HepG2 (cell line): ENCODE measurements around the gene CXADR. TPM values are rescaled to one million over a fixed set of nuclear protein-coding genes. Genes with fewer than 3 reads are reported as not detected.

Experiments
- ATAC-seq: fragments of 200-7000 bp; cut with Tn5 transposase; 3 replicates; pipeline ENCODE4 v1.9.1; 2020; ENCODE audit warnings: mild to moderate bottlenecking, moderate library complexity
- BruUV-seq: library from RNA; stranded (reverse); fragments of 400-500 nt; replicated peaks from 2 replicates; lab custom pipeline; 2021; lab: Mats Ljungman, UMichigan
- CTCF ChIA-PET: fragments of 300-600 bp; formaldehyde crosslinking; extraction: SDS; loops from one replicate; lab custom pipeline; 2021; ENCODE audit warnings: low total read pairs, inconsistent platforms, low intra/inter-chr PET ratio; lab: Yijun Ruan, JAX
- POLR2A ChIA-PET: fragments of 350-600 bp; sonication (Branson Sonifier 250); formaldehyde crosslinking; loops from one replicate; lab custom pipeline; 2020; ENCODE audit warnings: antibody characterized with exemption, inconsistent platforms; lab: Yijun Ruan, JAX
- DNase-seq: peaks from one replicate; pipeline ENCODE4 v3.0.0-alpha.2; 2015; ENCODE audit warnings: low spot score
- FAIRE-seq: peaks from 3 replicates; lab custom pipeline; 2011; peaks lifted over from hg19 to GRCh38; lab: Jason Lieb, UNC
- H2AFZ ChIP-seq: one replicate; pipeline ENCODE4 v1.6.1; 2011; ENCODE audit warnings: low read length, inconsistent platforms
- H3K27ac ChIP-seq: fragments of 300-600 bp; 3 replicates; pipeline ENCODE4 v1.8.0; 2011; ENCODE audit warnings: mixed run types, mild to moderate bottlenecking, mixed read lengths, low read length, inconsistent platforms; ENCODE audit not compliant: insufficient read depth; ENCODE audit errors: extremely low read length
- H3K27me3 ChIP-seq, 2 experiments: fragments of 200-600 bp in 1 of 2; 2 replicates in 1 of 2; 3 replicates in 1 of 2; pipeline versions ENCODE4 v1.6.0 to v1.8.0; 2011; ENCODE audit warnings: low read length in 2 of 2, mild to moderate bottlenecking in 2 of 2, moderate library complexity in 2 of 2, inconsistent platforms in 1 of 2; ENCODE audit not compliant: insufficient read depth in 2 of 2, control insufficient read depth in 1 of 2
- H3K36me3 ChIP-seq, 2 experiments: fragments of 200-600 bp in 1 of 2; replicated peaks in 1 of 2; 2 replicates in 1 of 2; 3 replicates in 1 of 2; pipeline versions ENCODE4 v1.5.1 to v1.8.0; 2011; ENCODE audit warnings: low read length in 2 of 2, inconsistent platforms in 1 of 2; ENCODE audit not compliant: insufficient read depth in 2 of 2, control insufficient read depth in 1 of 2
- H3K4me1 ChIP-seq: 2 replicates; pipeline ENCODE4 v1.5.1; 2012; ENCODE audit warnings: low read length, inconsistent platforms; ENCODE audit not compliant: insufficient read depth
- H3K4me2 ChIP-seq: 2 replicates; pipeline ENCODE4 v1.6.0; 2011; ENCODE audit warnings: low read depth, low read length, inconsistent platforms
- H3K4me3 ChIP-seq, 3 experiments: fragments of 200-600 bp in 1 of 3; sonication (generic), shearing (Covaris generic) in 1 of 3; replicated peaks in 1 of 3; 2 replicates each; pipeline ENCODE4 v1.5.1; 2011 to 2016; ENCODE audit warnings: low read length in 3 of 3, inconsistent platforms in 2 of 3, low read depth in 2 of 3, mild to moderate bottlenecking in 2 of 3, control low read depth in 1 of 3, mixed read lengths in 1 of 3; ENCODE audit not compliant: insufficient read depth in 1 of 3
- H3K79me2 ChIP-seq: one replicate; pipeline ENCODE4 v1.6.1; 2011; ENCODE audit warnings: low read length, inconsistent platforms; ENCODE audit not compliant: insufficient read depth
- H3K9ac ChIP-seq: 2 replicates; pipeline ENCODE4 v1.6.0; 2011; ENCODE audit warnings: mild to moderate bottlenecking, low read depth, low read length, inconsistent platforms; ENCODE audit not compliant: insufficient read depth
- H3K9me3 ChIP-seq: 2 replicates; pipeline ENCODE4 v1.5.1; 2012; ENCODE audit warnings: mild to moderate bottlenecking, low read length
- H4K20me1 ChIP-seq: 2 replicates; pipeline ENCODE4 v1.6.0; 2011; ENCODE audit warnings: inconsistent platforms, mild to moderate bottlenecking, low read length, moderate library complexity; ENCODE audit not compliant: insufficient read depth
- ATF1 ChIP-seq: IDR thresholded peaks from 2 replicates; pipeline ENCODE4 v1.6.1; 2016; ENCODE audit warnings: mild to moderate bottlenecking, control low read depth
- CEBPB ChIP-seq: IDR thresholded peaks from 2 replicates; pipeline ENCODE4 v1.6.1; 2011; ENCODE audit warnings: low read depth, low read length, improper control_type of control experiment, borderline replicate concordance
- GTF2F1 ChIP-seq: fragments of 150-350 bp; IDR thresholded peaks from 2 replicates; pipeline ENCODE4 v1.6.1; 2014; ENCODE audit warnings: low read length
- KDM3A ChIP-seq: IDR thresholded peaks from 2 replicates; pipeline ENCODE4 v1.6.1; 2018; ENCODE audit warnings: low read depth, missing compliant biosample characterization
- KLF9 ChIP-seq: IDR thresholded peaks from 2 replicates; pipeline ENCODE4 v1.6.1; 2016; ENCODE audit warnings: low read depth
- MAZ ChIP-seq, 2 experiments: sonication (generic) in 1 of 2; formaldehyde crosslinking in 1 of 2; IDR thresholded peaks; 2 replicates each; pipeline versions ENCODE4 v1.5.0 to v1.6.1; 2012 to 2020; ENCODE audit warnings: low read depth in 2 of 2, mild to moderate bottlenecking in 2 of 2, borderline replicate concordance in 1 of 2, improper control_type of control experiment in 1 of 2, low read length in 1 of 2, missing genetic modification reagents in 1 of 2, moderate library complexity in 1 of 2
- NONO ChIP-seq, 2 experiments: fragments of 450-650 bp in 1 of 2; sonication (generic) in 1 of 2; formaldehyde crosslinking in 1 of 2; IDR thresholded peaks in 1 of 2; conservative IDR thresholded peaks in 1 of 2; 2 replicates each; pipeline versions ENCODE4 v1.6.1 to v1.8.0; 2017 to 2022; ENCODE audit warnings: mild to moderate bottlenecking in 1 of 2, missing genetic modification reagents in 1 of 2, moderate library complexity in 1 of 2
- REL ChIP-seq: sonication (generic); formaldehyde crosslinking; conservative IDR thresholded peaks from 2 replicates; pipeline ENCODE4 v1.8.0; 2022; ENCODE audit warnings: mild to moderate bottlenecking, missing genetic modification reagents, moderate library complexity
- RNF219 ChIP-seq: sonication (generic); formaldehyde crosslinking; IDR thresholded peaks from 2 replicates; pipeline ENCODE4 v1.5.0; 2020; ENCODE audit warnings: mild to moderate bottlenecking, missing genetic modification reagents
- TFE3 ChIP-seq: IDR thresholded peaks from 2 replicates; pipeline ENCODE4 v1.6.1; 2016
- ZNF207 ChIP-seq: fragments of 450-650 bp; IDR thresholded peaks from 2 replicates; pipeline ENCODE4 v1.6.1; 2016; ENCODE audit warnings: antibody characterized with exemption, borderline replicate concordance
- ZNF333 ChIP-seq: sonication (generic); formaldehyde crosslinking; IDR thresholded peaks from 2 replicates; pipeline ENCODE4 v1.4.0; 2020; ENCODE audit warnings: mild to moderate bottlenecking, missing genetic modification reagents, borderline replicate concordance
- ZNF460 ChIP-seq: sonication (generic); formaldehyde crosslinking; IDR thresholded peaks from 2 replicates; pipeline ENCODE4 v1.5.1; 2020; ENCODE audit warnings: missing genetic modification reagents, mild to moderate bottlenecking, borderline replicate concordance
- ZNF652 ChIP-seq: IDR thresholded peaks from 2 replicates; pipeline ENCODE4 v1.6.1; 2016; ENCODE audit warnings: low read depth, borderline replicate concordance
- ZNF772 ChIP-seq: sonication (generic); formaldehyde crosslinking; IDR thresholded peaks from 2 replicates; pipeline ENCODE4 v1.5.0; 2020; ENCODE audit warnings: mild to moderate bottlenecking, missing genetic modification reagents
- ZNF816 ChIP-seq: sonication (generic); formaldehyde crosslinking; IDR thresholded peaks from 2 replicates; pipeline ENCODE4 v1.8.0; 2022; ENCODE audit warnings: missing genetic modification reagents, mild to moderate bottlenecking, borderline replicate concordance
- ZNF879 ChIP-seq: sonication (generic); formaldehyde crosslinking; IDR thresholded peaks from 2 replicates; pipeline ENCODE4 v1.8.1; 2023; ENCODE audit warnings: missing genetic modification reagents
- WGBS: methylation state at CpG from one replicate; pipeline ENCODE4 v1.1.6; 2017; ENCODE audit warnings: low lambda C conversion rate; 5-methylcytosine and 5-hydroxymethylcytosine counted together
- in situ Hi-C: cut with HindIII; loops from 2 replicates; pipeline ENCODE4 v1.10.0; 2017; ENCODE audit warnings: low pct_unique_long_range_greater_than_20kb; ENCODE audit not compliant: extremely low pct_ligation_motif_present
- intact Hi-C: fragments of 100-400 bp; cut with micrococcal nuclease; formaldehyde crosslinking; loops from one replicate; pipeline ENCODE4 v1.10.0; 2022; ENCODE audit not compliant: unreplicated experiment
- polyA plus RNA-seq, 8 experiments: library from polyadenylated mRNA; depleted of rRNA in 3 of 8; stranded (reverse) in 7 of 8; unstranded in 1 of 8; fragments of >200 nt; fragmentation: Illumina TruSeq in 4 of 8; extraction: Trizol in 4 of 8; gene quantifications; 2 replicates each; pipeline versions ENCODE4 v1.2.1 to v1.2.3, GENCODE V29; 2011 to 2016; ENCODE audit warnings: low read depth in 4 of 8, missing spikeins in 1 of 8, mixed read lengths in 1 of 8; ENCODE audit not compliant: insufficient read depth in 1 of 8
- total RNA-seq, 5 experiments: library from RNA; depleted of rRNA; stranded (reverse); fragments of >200 nt; fragmentation: Illumina TruSeq; extraction: Trizol; gene quantifications; 2 replicates each; pipeline ENCODE4 v1.2.3, GENCODE V29; 2016; ENCODE audit warnings: low read depth in 1 of 5

CXADR gene
- total and polyA plus RNA-seq, 2 of the 13 experiments (the other 11 are each of a cell fraction or from before 2014, with no cell fraction given) = 86.8 to 110 TPM

GRCh38 chr21:17570786-17571185 is 57.9 kb downstream of the CXADR start:
- Histone ChIP-seq H2AFZ (no peak overlapping the region), H3K4me2 (no peak overlapping the region), H3K4me1 (peaks cover 8% of the 10 kb centered on the region), H3K27ac (no peak overlapping the region), H4K20me1 (0 out of 2 replicates have a peak, but pooled peaks cover 4% of the 10 kb centered on the region), H3K79me2 (peaks cover 3% of the 10 kb centered on the region), H3K27me3 (no peaks in the 10 kb centered on the region), H3K9me3 (no peaks in the 10 kb centered on the region), H3K36me3 (peaks cover 3 to 23% of the 10 kb centered on the region in 2 experiments; a peak in 4 of 5 replicates), H3K9ac (no peak overlapping the region), H3K4me3 (no peak overlapping the region)
- POLR2A ChIA-PET = no interaction called here
- CTCF ChIA-PET = no interaction called here
- no TSS peak for BruUV-seq
- ATAC-seq (no peak), FAIRE-seq (no peak), DNase-seq (no peak)
- no peak for TF ChIP-seq GTF2F1
- TF ChIP-seq NONO (IDR thresholded peaks at IDR 0.05) = no peak
- TF ChIP-seq NONO (CRISPR knock-in tag; conservative IDR thresholded peaks at IDR 0.05) = no peak
- peak; percentile 63 for TF ChIP-seq CEBPB
- TF ChIP-seq KDM3A (CRISPR knock-in tag) = no peak
- TF ChIP-seq MAZ (IDR thresholded peaks at IDR 0.05; ENCODE audit: borderline replicate concordance, low read depth, low read length) = no peak
- TF ChIP-seq MAZ (CRISPR knock-in tag; IDR thresholded peaks at IDR 0.05; ENCODE audit: low read depth) = no peak
- in situ Hi-C loops = no loop called here
- WGBS = 97% methylated on average over 9 of the region's 9 CpGs
- intact Hi-C loops = no loop called here

GRCh38 chr21:17572431-17572830 is 59.6 kb downstream of the CXADR start:
- intact Hi-C loops (no loop called here), in situ Hi-C loops (no loop called here)
- 97% methylated on average over 6 of the region's 6 CpGs for WGBS
- Histone ChIP-seq H3K27ac (no peak overlapping the region), H3K9me3 (no peaks in the 10 kb centered on the region), H2AFZ (no peak overlapping the region), H3K79me2 (peaks cover 3% of the 10 kb centered on the region), H4K20me1 (0 out of 2 replicates have a peak, but pooled peaks cover 7% of the 10 kb centered on the region), H3K4me2 (no peak overlapping the region), H3K36me3 (peaks cover 3 to 25% of the 10 kb centered on the region in 2 experiments; a peak in 4 of 5 replicates), H3K4me1 (peaks cover 8% of the 10 kb centered on the region), H3K27me3 (no peaks in the 10 kb centered on the region), H3K4me3 (no peak overlapping the region), H3K9ac (no peak overlapping the region)
- BruUV-seq = no TSS peak
- ChIA-PET CTCF (no interaction called here), POLR2A (no interaction called here)
- ATAC-seq = no peak
- FAIRE-seq = no peak
- no peak for DNase-seq
- TF ChIP-seq ZNF207 (no peak), ATF1 (CRISPR knock-in tag) (no peak), ZNF816 (CRISPR knock-in tag) (no peak), ZNF460 (no peak), RNF219 (CRISPR knock-in tag) (no peak), ZNF772 (CRISPR knock-in tag) (no peak), REL (no peak), ZNF652 (CRISPR knock-in tag) (no peak), ZNF333 (no peak), TFE3 (no peak), ZNF879 (CRISPR knock-in tag) (no peak), KLF9 (CRISPR knock-in tag) (no peak)
